ENCODE data around the gene RSPRY1. TPM values are rescaled to one million over a fixed set of nuclear protein-coding genes. Genes with fewer than 3 reads are reported as not detected.

Gene RSPRY1
- total RNA-seq, 4 donors from 2014 or later = 28.8 to 38.1 (median 32.1) TPM

DNA sequence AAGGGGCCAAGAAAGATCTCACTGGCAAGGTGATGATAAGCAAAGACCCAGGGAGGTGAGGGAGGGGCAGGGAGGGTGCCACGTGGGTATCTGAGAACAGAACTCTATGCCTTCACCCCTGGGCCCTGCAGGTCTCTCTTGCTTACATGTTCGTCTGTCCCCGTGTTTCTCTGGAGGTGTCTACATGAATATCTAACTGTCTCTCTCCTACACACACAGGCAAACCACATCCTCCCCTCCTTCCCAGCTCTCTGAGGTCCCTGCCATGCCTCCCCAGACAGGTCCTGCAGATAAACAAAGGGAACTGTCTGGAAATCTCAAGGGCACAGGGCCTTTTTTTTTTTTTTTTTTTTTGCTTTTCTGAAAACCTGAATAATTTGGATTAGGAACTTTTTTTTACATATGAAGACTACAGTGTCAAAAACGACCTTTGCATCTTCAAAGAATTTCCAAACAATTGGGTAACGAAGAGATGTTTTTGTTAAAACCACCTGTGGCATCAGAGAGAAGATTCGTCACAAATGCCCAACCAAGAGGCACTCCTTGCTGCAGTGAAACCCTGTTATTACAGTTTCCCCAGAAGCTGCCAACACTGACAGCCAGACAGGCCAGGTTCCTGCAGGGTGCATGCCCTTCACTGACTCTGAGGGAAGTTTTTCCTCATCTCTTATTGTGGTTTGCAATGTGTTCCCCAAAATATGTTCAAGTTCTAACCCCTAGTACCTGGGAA lies 80.6 kb downstream of the RSPRY1 start:
- TF ChIP-seq, protein P1, sequence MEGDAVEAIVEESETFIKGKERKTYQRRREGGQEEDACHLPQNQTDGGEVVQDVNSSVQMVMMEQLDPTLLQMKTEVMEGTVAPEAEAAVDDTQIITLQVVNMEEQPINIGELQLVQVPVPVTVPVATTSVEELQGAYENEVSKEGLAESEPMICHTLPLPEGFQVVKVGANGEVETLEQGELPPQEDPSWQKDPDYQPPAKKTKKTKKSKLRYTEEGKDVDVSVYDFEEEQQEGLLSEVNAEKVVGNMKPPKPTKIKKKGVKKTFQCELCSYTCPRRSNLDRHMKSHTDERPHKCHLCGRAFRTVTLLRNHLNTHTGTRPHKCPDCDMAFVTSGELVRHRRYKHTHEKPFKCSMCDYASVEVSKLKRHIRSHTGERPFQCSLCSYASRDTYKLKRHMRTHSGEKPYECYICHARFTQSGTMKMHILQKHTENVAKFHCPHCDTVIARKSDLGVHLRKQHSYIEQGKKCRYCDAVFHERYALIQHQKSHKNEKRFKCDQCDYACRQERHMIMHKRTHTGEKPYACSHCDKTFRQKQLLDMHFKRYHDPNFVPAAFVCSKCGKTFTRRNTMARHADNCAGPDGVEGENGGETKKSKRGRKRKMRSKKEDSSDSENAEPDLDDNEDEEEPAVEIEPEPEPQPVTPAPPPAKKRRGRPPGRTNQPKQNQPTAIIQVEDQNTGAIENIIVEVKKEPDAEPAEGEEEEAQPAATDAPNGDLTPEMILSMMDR (IDR thresholded peaks at IDR 0.05; ENCODE audit: low read depth) = no peak

DNA sequence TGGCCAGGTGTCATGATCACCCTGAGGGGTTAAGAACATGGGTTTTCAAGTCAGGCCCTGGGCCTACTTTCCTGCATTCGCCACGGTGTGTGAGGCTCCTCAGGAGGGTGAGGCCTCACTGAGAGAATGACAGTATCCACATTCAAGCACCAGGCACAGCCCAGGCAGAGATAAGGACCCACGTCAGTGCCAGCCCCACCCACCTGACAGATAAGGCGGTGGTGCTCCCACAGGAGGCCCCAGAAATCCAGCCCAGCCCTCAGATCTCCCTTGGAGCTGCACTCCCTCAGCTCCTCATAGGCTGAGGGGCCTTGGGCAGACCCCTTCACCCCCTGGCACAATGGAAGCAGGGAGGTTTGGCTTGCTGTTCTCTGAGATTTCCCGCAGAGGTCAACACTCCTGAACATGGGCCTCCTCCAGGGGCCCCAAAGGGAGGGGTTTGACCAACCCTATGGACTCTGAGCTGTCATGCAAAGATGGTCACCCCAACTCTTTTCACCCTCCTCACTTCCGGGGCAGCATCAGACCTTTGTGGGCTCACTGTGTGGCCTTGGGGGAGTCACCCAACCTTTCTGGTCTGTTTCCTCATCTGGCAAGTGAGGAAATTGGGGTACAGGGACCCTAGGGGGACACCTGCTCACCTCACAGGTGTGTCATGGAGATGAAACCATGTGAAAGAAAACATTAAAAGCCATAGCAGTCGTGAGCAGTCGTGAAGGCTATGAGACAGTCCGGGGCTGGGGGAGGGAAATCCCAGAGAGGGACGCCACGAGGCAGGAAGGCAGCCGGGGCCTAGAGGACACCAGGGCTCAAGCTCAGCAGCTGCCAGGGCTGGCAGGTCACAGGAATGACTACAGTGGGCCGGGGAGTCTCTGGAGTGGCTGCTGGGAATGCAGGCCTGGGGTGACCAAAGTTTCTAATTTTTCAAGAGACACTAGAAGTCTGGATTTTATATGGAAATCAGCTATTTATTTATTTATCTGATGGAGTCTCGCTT lies 83.0 kb downstream of the RSPRY1 start:
- TF ChIP-seq, protein P1 (IDR thresholded peaks at IDR 0.05; ENCODE audit: low read depth) = no peak

DNA sequence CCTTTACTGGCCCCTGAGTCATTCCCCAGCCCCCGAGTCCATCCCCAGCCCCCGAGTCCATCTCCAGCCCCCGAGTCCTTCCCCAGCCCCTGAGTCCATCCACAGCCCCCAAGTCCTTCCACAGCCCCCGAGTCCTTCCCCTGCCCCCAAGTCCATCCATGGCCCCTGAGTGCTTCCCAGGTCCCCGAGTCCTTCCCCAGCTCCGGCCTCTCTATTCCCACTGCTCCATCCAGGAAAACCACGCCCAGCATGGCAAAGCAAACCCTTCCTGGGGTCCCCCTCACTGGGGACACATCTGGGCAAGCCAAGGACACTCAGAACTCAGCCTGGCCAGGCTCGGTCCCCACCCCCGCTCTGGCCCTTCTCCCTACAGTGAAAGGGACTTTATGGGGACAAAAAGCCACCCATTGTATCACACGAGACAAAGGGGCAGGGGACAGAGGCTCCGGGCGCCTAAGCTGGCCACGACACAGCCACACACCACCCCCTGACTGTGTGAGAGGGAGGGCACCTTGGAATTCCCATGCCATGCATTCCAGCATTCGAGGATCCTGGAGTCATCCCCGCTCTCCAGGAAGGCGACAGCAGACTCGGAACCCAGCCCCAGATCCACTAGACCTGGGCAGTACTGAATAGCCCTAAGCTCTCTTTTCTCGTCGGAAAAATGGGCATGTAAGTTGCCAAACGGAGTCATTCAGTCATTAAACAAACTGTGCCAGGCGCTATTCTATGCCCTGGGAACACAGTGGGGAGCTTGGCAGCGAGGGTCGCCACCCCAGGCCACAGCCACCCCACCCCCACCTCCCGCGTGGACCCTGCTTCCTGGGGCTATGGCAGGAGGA lies 84.3 kb downstream of the RSPRY1 start:
- TF ChIP-seq, protein P1 (IDR thresholded peaks at IDR 0.05; ENCODE audit: low read depth) = no peak

DNA sequence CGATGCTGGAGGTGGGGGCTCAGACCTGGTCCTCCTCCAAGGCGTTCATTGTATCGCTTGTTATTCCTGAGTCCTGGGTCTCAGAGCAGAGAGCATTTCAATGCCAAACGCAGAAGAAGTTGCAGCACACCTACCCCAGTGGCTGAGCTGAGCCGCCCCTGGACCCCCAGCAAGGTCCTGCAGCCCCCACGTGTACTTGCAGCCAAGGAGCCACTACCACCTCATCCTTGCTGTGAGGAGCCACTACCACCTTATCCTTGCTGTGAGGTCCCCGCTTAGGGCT lies 84.9 kb downstream of the RSPRY1 start:
- TF ChIP-seq, protein P1 (IDR thresholded peaks at IDR 0.05; ENCODE audit: low read depth) = no peak

DNA sequence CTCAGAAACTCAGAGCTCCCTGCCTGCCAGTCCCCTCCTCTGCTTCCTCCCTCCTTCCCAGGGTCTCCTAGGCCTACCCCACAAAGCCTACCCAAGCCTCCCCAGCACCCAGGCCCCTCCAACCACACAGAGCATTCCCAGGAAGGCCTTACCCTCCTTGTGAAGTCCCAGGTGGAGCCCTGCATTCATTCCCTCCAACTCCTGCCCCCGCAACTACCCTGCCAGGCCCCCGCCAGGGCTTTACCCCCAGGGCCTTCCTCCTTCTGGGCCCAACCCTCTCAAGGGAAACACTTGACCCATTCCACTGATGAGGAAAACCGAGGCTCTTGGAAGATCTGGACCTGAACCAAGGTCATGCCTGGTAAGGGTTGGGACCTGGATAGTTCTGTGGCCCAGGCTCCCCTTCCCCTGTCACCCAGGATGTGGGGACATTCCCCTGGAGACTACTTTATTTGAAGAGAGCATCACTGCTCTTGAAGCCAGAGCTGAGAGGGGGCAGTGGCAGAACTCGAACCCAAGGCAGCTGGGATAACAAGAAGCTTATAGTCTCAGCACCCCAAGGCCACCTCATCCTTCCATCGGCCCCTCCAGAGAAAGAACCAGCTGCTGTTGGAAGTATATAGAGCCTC lies 85.9 kb downstream of the RSPRY1 start:
- TF ChIP-seq, protein P1 (IDR thresholded peaks at IDR 0.05; ENCODE audit: low read depth) = no peak

DNA sequence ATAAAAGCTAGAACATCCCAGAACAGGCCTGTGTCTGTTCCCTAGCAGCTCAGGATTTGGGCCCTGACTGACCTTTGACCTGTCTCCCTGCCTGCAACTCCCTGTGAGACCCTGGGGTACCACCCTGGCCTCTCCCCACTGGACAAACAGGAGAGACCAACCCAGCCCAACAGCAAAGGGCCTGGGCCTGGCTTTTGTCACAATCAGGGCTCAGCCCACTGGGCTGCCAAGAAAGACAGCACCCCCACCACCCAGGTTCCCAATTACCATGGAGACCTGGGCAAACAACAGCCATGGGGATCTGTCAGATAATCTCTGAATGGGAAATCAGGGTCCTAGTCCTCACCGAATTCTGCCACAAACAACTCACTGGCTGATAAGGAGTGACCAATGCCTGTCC lies 87.2 kb downstream of the RSPRY1 start:
- TF ChIP-seq, protein P1 (IDR thresholded peaks at IDR 0.05; ENCODE audit: low read depth) = no peak

Data from subcutaneous adipose tissue (tissue), 4 donors.